Stimulated activated CD8-positive, alpha-beta memory T cell treated with anti-CD3 and anti-CD28 coated beads, Interleukin-15, amount 100 ng/mL, for 24 hours (primary cell): ENCODE results near the gene SPAG7.

Source experiments
- DNase-seq: peaks from one replicate; pipeline ENCODE4 v3.0.0-alpha.2; 2020; ENCODE audit warnings: low read depth

SPAG7 gene

DNA sequence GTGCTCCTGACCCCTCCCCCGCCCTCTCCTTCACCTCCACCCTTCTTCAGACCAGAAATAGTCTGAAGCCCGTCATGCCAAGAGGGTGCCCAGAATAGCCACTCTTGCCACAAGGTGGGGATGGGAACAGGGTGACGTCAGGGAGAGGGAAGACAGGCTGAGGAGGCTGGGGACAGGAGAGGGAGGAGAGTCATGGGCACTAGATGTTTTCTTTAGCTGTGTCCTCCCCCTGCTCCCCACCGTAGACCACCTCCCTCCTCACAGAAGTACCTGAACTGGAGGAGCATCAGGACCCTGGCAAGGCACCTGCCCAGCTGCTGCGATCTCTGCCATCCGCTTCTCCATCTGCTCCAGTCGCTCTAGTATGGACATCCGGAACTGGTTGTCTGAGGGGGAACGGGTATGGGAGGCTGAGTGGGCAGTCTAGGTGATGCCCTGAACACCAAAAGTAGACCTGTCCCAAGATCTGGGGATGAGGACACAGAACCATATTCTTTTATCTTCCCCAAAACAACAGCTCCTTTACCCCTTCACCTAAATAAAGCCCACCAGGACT is 6.6 kb upstream of the SPAG7 start:
- DNase-seq, result no peak

DNA sequence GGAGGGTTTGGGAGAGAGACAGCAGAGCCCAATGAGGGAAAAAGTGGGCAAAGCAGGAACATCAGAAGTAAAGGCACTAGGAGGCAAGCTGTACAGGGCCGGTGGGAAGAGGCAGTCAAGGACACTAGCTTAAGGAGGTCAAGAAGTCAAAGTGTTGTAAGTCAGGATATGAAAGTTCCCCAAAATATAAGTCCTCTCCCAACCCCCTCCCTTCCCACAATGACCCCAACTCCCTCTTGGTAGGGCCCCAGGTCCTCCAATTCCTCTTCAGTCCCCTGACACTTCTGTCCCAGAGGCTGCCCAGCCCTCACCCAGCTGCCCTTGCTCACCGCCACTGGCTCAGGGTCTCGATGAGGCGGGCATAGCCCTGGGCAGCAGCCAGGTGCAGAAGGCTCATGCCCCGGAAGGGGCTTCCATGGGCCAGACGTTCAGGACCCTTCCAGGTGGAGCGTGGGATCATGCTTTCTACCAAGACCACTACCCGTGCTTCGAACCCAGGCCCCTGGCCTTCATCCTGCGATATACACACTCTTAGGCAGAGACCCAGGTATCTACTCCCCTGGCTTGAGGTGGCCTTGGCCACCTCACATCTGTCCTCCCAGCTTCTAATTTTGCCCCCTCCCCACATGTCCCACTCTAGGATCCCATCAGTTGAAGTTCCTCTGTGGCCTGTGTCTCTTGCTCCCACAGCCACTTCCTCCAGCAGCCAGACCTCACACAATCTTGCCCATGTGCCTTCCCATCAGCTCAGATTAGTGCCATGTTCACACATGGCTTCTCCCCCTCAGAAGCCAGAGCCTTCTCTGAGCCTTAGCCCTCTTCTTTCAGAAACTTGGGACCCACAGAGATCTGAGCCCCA is 5.9 kb upstream of the SPAG7 start:
- DNase-seq, result no peak

DNA sequence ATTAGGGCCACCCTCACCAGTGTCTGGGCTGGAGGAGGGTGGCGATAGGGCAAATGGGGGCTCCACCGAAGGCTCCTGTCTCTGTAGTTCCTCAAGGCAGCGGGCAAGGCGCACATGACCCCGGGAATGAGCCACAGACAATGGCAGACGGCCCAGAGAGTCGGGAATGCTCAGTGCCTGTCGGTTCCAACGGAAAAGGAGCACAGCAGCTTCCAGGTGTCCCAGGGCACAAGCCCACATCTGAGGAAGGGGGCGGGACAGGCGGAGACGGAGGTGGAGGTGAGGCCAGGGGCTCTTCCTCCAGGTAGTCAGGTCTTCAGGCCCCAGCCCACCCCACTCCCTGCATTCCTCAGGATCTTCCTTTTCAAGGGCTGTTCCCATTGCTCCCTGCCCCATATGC is 5.1 kb upstream of the SPAG7 start:
- DNase-seq, result no peak

DNA sequence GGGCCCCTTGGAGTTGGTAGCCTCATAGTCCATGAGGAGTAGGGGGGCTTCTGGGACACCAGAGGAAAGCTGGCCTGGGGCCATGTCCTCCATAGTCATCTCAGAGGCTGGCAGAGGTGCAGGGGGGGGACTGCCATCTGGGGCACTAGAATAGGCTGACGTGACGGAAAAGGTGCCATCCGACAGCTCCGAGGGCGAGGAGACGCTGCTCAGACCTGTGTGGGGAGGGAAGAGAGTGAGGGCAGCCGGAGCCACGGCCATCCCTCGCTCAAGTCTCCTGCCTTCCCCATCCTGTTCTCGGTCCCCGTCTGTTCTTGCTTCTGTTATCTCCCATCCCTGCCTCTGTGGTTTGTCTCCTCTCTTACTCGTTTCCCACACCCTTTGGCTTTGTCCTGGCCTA is 4.7 kb upstream of the SPAG7 start:
- no peak for DNase-seq

DNA sequence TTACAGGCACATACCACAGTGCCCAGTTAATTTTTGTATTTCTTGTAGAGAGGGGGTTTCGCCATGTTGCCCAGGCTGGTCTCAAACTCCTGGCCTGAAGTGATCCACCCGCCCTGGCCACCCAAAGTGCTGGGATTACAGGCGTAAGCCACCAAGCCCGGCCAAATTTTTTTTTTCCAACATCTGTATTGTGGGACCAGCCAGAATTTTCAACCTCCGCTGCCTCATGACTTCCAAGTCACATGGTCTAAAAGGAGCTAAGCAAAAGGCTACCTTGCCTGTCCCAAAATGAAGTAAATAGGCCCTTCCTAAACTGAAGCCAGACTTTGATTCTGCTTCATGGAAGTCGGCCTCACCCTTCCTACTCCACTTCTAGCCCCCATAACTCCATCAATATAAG is 4.2 kb upstream of the SPAG7 start:
- no peak for DNase-seq

DNA sequence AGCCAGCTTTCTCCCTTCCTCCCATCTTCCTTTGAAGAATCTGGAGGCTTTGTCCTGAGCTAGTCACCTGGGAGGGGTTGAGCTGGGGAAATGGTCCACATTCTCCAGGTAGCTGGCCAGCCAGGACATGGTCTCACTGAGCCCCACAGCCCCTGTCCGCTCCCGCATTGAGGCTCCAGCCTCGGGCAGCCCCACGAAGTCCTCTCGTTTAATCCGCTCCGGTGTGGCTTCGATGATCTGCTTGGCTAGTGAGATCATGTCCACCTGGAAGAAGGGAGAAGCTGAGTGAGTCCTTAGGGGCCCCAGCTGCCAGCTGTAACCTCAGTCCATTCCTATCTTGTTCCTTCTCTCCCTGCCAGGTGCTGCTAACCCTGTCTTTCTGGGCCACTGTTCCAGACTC is 2.7 kb upstream of the SPAG7 start:
- no peak for DNase-seq

DNA sequence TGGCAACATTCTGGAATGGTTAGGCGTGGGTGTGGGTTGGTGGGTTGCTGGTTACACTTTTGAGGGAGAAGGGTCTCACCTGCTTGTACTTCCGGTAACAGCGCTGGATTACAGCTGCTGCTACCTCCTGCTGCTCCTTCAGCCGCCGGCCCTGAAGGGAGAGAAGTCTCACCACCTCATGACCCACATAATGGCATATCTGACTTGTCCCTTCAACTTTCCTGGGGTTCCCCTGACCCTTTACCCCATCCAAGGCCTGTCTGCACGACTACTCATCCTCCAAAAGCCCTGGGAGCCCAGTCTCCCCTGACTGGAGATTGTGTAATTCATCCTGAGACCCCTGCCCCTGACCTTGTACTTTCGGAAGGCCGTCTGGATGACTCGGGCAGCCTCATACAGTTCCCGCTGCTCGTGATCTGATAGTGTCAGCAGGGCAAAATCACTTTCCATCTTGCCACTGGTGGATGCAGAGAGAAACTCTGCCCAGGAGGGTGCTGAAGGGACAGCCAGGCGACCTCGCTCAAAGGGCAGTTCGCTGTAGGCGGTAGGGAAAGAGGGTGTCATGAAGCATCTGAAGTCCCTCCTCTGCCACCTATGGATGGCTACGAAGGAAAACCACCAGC is 2.0 kb upstream of the SPAG7 start:
- no peak for DNase-seq

DNA sequence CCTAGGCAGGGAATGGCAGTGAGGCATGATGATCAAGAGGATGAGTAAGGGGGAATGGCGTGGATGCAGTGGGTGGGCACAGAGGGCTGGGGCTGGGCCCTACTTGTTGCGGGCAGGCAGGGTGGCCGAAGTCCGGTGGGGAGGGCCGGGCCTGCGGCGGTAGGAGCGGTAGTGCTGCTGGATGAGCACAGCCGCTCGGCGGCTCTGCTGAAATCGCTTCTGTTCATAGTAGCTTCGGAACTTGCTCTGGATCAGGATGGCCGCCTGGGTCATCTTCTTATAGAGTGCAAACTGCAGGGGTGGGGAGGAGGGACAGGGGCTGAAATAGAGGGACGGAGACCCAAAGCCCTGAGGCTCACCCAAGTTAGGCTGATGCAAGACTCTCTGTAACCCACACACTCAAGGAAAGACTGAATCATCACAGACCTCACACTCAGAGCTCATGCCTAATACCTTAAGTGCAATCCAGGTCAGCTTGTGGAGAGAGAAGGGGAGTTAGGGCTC is 1.5 kb upstream of the SPAG7 start:
- DNase-seq, result no peak

DNA sequence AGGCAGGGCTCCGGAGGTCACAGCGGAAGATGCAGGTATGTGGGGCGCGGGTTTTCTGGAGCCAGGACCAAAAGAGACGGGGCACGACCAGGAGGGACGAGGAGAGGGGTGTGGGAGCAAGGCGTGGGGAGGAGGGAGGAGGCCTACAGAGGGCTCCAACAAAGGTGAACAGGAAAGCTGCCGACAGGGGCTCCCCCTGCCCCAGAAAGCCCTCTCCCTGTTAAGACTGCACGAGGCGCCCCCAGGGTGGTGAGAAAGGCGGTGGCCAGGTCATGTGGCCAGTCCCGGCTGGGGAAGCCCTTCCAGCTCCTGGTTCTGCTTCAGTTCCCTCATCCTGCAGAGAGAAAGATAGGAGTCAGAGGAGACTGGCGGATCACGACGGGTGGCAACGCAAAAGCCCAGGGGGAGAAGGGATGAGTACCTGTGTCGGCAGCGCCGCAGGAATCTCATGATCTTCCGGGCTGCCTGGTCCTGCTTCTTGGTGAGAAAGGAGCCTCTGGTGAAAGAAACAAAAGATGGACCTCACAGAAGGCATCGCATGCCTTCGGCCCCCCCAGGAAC is 949 bp upstream of the SPAG7 start:
- no peak for DNase-seq

DNA sequence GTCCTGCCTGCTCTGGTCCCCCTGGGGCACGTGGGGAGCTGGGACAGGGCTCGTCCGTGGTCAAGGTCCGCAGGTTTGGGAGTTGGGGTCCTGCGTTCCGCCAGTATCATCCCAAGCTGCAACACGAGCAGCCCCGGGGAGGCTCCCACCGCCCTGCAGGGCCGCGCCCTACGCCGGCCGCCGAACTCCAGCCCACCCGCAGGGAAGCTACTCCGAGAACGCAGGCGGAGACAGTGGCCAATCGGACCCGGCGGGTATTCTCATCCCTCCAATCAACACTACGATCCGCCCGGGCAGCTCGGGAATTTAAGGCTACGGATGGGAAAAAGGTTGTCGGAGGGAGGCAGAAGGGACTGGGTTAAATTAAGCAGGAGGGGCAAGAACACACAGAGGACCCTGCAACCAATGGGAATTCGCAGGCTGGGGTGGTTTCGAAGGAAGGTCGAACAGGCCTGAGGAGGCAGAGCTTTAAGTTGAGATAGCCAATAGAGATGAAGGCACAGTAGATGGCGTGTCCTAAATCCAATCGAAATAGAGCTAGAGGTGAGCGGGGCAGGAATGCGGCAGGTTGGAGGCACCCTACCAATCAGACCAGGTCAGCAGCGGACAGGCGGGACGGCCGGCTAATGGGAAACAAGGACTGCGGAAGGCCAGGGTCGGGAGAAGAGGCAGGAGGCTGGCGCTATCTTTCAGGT is 626 bp downstream of the SPAG7 start:
- peak; percentile 65 for DNase-seq

DNA sequence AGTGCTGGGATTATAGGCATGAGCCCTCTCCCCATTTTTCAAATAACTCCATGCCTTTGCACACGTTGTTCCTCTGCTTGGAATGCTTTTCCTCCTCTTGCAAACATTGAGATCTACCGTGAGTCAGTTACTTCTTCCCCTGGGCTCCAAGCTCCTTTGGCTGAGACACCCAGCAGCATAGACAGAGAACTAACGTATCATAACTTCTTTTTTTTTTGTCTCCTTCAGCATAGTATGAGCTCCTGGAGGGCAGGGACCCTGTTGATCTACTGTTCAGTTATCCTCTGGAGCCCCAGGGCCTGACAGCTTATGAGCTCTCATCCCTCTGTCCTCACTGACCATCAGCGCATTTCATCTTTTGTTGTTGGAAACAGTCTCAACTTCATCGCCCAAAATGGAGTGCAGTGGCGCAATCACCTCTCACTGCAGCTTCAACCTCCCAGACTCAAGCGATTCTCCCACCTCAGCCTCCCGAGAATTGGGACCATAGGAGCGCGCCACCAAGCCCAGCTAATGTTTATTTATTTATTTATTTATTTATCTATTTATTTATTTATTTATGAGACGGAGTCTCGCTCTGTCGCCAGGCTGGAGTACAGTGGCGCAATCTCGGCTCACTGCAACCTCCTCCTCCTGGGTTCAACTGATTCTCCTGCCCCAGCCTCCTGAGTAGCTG is 2.2 kb downstream of the SPAG7 start:
- no peak for DNase-seq

DNA sequence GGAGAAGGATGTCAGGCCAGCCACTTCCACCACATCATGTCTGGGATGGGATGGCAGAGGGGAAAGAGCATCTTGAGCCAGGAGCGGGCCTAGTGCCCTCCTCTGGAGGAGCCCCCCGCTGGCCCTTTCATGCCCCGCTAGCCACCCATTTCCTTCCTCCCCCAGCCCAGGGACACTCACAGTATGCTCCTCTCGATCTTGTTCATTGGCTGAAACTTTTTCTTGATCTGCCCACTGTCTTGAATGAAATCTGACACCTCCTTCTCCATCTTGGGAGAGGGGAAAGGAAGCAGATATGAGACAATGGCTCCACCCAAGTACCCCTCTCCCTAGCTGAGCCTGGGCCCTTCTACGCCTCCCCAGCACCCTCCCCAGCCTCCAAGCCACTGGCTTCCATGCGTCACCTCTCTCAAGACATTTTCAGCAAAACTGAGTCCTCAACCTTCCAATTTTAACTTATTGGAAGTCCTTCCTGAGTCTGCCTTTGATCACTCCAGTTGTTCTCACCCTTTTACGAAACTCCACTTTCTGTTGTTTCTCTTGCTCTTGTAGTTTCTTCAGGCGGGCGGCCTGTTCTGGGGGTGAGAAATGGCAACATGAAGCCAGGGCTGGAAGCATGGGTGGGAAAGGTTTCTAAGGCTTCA is 7.2 kb downstream of the SPAG7 start:
- DNase-seq, result no peak

DNA sequence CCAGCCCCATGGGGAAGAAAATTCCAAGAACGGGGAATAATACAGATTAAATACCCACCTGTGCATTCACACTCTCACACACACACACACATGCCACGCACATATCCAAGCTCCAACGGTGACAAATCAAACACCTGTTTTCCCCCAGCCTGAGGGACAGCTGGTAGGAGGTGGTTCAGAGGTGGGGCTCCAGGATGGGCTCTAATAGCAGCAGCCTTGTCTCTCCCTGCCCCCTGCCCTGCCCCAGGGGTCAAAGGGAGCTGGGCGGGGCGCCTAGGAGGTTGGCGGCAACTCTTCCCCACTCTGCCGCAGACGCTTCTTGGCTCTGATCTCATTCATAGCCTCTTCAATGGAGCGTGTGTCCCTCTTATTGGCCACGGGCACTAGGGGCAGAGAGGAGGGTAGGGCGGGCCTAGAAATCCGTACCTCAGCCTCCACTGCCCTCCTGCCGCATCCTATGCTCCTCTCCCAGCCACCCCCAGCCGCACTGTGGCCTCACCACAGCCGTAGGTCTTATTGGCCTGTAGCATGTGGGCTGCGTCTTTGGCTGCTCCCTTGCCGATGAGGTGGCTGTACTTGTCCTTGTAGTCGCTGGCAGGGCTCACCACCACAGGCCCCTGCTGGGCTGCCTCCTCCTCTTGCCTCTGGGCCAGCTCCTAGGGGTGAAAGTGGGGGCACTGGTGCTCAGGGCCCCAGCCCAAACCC is 8.2 kb downstream of the SPAG7 start:
- no peak for DNase-seq

DNA sequence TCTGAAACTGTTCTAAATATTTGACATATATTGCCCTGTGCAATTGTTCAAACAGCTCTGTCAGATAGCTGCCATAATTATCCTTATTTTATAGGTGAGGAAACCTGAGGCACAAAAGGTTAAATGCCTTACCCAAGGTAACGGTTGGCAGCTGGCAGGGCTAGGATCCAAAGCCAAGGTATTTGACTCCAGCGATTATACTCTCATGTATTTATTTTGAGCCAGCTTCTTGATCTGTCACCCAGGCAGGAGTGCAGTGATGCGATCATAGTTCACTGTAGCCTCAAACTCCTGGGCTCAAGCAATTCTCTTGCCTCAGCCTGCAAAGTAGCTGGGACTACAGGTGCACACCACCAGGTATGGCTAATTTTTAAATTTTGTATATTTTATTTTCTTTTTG is 9.5 kb downstream of the SPAG7 start:
- DNase-seq, result no peak

DNA sequence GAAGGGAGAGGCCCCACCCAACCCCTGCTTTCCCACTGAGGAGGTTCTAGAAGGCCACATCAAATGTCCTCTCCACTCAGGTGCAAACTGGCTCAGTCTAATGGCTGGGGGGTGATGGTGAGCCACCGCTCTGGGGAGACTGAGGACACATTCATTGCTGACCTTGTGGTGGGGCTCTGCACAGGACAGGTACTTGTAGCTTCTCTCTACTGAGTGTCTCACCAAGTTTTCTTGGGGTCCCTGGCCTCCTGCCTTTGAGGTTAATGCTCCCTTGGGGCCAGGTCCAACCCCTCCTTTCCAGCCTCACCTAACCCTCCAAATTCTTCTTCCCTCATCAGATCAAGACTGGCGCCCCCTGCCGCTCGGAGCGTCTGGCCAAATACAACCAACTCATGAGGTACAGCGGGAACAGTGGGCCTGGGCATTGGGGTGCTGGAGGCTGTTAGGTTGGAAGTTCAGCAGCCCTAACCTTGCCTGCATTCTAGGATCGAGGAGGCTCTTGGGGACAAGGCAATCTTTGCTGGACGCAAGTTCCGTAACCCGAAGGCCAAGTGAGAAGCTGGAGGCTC is 11.0 kb downstream of the SPAG7 start:
- no peak for DNase-seq

DNA sequence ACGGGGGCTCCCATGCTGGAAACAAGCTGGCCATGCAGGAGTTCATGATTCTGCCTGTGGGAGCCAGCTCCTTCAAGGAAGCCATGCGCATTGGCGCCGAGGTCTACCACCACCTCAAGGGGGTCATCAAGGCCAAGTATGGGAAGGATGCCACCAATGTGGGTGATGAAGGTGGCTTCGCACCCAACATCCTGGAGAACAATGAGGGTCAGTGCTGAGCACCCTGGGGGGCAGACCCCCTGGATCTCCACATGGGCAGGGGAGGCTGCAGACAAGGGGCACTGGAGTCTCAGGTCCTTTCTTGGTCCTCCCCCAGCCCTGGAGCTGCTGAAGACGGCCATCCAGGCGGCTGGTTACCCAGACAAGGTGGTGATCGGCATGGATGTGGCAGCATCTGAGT is 12.5 kb downstream of the SPAG7 start:
- no peak for DNase-seq

DNA sequence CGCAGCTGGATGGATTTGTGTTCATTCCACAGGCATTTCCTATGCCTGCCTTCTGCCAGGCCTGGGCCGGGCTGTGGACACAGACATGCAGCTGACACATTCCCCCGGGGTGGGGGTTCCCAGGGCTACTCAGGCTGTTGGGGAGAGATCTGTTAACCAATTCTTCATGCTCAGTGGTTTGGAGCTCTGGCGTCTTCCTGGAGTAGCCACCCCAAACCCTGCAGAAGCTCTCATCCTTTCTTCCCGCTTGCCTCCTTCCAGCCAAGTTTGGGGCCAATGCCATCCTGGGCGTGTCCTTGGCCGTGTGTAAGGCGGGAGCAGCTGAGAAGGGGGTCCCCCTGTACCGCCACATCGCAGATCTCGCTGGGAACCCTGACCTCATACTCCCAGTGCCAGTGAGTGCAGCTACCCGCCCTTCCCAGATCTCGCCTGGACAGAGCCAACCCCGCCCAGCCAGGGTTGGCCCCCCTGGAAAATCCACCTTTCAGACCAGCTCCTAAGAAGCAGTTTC is 14.1 kb downstream of the SPAG7 start:
- DNase-seq, result no peak

DNA sequence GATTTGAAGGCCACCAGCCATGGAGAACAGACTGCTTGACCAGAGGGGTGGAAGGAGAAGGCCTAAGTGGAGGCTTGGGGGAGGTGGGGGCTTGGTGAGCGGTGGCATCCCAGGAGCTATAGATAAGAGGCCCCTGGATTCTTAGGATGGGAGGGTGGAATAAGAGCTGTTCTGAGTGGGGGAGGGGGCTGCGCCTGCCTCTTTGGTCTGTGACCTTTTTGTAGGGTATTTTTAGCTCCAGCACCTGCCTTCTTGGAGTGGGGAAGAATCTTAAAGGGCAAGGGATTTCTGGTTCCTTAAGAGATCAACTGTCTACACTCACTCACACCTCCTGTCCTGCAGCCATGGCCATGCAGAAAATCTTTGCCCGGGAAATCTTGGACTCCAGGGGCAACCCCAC is 16.1 kb downstream of the SPAG7 start:
- DNase-seq, result no peak

DNA sequence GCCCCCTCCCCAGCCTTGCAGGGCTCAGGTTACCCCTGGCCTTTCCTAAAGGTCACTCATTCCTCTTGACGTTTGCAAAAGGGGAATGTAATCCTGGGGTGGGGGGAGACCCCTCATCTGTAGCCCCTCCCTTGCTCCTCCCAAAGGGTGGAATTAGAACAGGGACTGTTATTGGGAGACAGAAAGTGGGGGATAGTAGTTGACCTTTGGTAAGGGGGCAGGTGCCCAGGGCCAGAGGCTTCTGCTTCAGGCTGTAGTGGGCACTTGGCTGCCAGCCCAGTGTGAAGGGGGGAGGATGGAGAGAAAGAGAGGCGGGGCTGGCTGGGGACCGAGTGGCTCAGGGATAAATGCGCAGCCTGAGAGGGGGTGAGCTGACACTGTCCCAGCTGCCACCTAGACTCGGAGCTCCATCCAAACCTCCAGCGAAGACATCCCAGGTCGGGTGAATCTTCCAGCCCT is 16.8 kb downstream of the SPAG7 start, which contains the start of gene ENO3:
Gene ENO3 (plus strand): TSS at position 374 of the 459 bp plus-strand sequence. CDS start 711 bp downstream, outside the sequence.
- DNase-seq, result no peak
